ENCODE measurements around the gene TMEM63C. TPM values are rescaled to one million over a fixed set of nuclear protein-coding genes. Genes with fewer than 3 reads are reported as not detected.

The TMEM63C gene
- total RNA-seq, 1 donor from 2014 or later: 1.6 TPM

DNA sequence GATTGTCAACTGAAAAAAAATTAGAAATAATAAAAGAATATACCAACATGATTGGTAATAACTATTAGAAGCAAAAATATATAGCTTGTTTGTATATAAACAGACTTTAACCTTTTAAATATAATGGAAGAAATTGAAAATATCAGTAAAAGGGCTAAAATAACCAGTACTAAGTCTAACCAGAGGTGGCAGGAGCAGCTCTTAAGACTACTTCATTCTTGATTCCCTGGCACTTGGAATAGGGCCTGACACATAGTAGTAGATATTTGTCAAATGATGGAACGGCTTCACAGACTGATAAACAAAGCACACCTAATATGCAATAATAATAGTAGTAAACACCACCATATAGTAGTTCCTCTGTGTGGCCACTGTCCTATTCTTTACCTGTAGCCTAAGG is 9.4 kb downstream of the TMEM63C start:
- Mint-ChIP-seq H3K27ac (no peak overlapping the region), H3K4me1 (ENCODE audit: low read depth) (no peaks in the 10 kb centered on the region), H3K36me3 (ENCODE audit: low read depth) (no peaks in the 10 kb centered on the region), H3K4me3 (no peak overlapping the region), H3K9me3 (no peaks in the 10 kb centered on the region), H3K27me3 (ENCODE audit: insufficient read depth) (peaks cover 11% of the 10 kb centered on the region)
- intact Hi-C loops (cut with micrococcal nuclease): no loop called here
- no peak for DNase-seq (ENCODE audit: low spot score)

DNA sequence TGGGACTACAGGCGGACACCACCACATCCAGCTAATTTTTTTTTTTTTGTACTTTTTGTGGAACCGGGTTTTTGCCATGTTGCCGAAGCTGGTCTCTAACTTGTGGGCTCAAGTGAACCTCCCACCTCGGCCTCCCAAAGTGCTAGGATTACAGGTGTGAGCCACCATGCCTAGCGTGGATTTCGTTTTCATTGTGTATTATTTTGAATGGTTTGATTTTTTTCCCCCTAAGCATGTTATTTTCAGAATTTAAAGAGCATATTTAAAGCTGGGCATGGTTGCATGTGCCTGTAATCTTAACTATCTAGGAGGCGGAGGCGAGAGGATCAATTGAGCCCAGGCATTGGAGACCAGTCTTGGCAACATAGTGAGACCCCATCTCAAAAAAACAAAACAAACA is 13.1 kb downstream of the TMEM63C start:
- H3K36me3 Mint-ChIP-seq (ENCODE audit: low read depth): no peaks in the 10 kb centered on the region
- no peak overlapping the region for H3K4me3 Mint-ChIP-seq
- H3K4me1 Mint-ChIP-seq (ENCODE audit: low read depth): no peaks in the 10 kb centered on the region
- DNase-seq (ENCODE audit: low spot score): no peak
- H3K27me3 Mint-ChIP-seq (ENCODE audit: insufficient read depth): no peaks in the 10 kb centered on the region
- H3K9me3 Mint-ChIP-seq: no peaks in the 10 kb centered on the region
- intact Hi-C loops (cut with micrococcal nuclease): no loop called here
- no peak overlapping the region for H3K27ac Mint-ChIP-seq

DNA sequence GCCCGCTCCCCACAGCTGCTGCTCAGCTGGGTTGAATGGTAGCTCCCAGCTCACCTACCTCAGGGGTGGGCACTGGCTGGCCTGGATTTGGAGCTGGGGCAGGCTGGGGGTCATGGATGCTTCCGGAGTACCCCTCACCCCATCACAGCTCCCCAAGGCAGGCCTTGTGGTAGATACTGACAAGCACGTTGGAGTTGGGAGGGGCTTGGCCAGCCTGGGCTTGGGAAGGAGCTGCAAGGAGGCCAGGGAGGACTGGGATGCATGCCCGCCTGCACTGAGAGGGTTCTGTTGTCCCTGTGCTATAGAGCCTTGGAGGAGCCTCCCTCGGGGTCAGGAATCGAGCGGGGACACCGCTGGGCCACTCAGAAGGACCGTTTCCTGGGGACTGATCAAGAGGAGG is 14.2 kb downstream of the TMEM63C start:
- H3K9me3 Mint-ChIP-seq: no peaks in the 10 kb centered on the region
- intact Hi-C loops (cut with micrococcal nuclease): no loop called here
- no peaks in the 10 kb centered on the region for H3K4me1 Mint-ChIP-seq (ENCODE audit: low read depth)
- H3K36me3 Mint-ChIP-seq (ENCODE audit: low read depth): no peaks in the 10 kb centered on the region
- H3K27me3 Mint-ChIP-seq (ENCODE audit: insufficient read depth): no peaks in the 10 kb centered on the region
- H3K4me3 Mint-ChIP-seq: no peak overlapping the region
- DNase-seq (ENCODE audit: low spot score): no peak
- H3K27ac Mint-ChIP-seq: no peak overlapping the region

DNA sequence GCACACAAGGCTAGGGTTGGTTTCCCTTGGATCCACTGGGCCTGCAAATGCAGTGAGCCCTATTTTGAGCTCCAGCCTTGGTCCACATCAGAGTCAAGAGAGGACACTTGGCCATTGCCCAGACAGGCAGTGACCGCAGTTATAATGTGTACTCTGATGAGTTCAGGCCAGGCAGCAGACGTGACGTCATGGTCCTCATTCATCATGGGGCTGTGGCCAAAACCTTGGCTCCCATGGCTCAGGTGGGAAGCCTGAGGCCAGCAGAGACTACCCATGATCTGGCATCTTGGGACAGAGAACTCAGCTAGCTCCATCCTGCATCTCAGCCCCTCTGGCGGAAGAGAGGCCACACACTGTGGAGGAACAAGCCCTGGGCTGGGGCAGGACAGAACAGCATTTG is 16.4 kb downstream of the TMEM63C start:
- intact Hi-C loops (cut with micrococcal nuclease): no loop called here
- Mint-ChIP-seq H3K4me1 (ENCODE audit: low read depth) (no peaks in the 10 kb centered on the region), H3K27me3 (ENCODE audit: insufficient read depth) (no peaks in the 10 kb centered on the region), H3K36me3 (ENCODE audit: low read depth) (no peaks in the 10 kb centered on the region), H3K9me3 (no peaks in the 10 kb centered on the region), H3K27ac (no peak overlapping the region), H3K4me3 (no peak overlapping the region)
- no peak for DNase-seq (ENCODE audit: low spot score)

DNA sequence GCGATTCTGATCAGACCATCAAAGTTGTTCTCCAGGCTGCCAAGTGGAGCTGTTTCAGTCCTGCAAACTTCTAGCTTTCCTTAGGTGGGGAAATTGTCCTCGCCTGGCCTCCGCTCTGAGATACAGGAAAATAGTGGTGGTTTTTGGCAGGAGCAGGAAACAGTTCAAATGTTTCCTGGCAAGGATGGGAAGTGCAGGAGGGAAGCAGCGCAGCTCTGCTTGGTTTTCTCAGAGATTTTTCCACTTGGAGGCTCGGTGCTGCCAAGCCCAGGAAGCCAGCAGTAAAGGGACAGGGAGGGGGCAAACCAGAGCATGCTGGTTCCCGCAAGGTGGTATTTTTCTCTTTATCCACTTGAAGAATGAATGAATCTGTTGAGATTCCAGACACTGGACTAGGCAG is 17.0 kb downstream of the TMEM63C start:
- Mint-ChIP-seq H3K4me3 (no peak overlapping the region), H3K36me3 (ENCODE audit: low read depth) (no peaks in the 10 kb centered on the region), H3K27ac (no peak overlapping the region), H3K27me3 (ENCODE audit: insufficient read depth) (no peaks in the 10 kb centered on the region), H3K4me1 (ENCODE audit: low read depth) (no peaks in the 10 kb centered on the region), H3K9me3 (no peaks in the 10 kb centered on the region)
- intact Hi-C loops (cut with micrococcal nuclease): no loop called here
- DNase-seq (ENCODE audit: low spot score): no peak

GRCh38 chr14:77199590-77199989 is 18.0 kb downstream of the TMEM63C start:
- Mint-ChIP-seq H3K9me3 (no peaks in the 10 kb centered on the region), H3K4me1 (ENCODE audit: low read depth) (no peaks in the 10 kb centered on the region), H3K27me3 (ENCODE audit: insufficient read depth) (peaks cover 2% of the 10 kb centered on the region), H3K36me3 (ENCODE audit: low read depth) (no peaks in the 10 kb centered on the region), H3K27ac (no peak overlapping the region), H3K4me3 (no peak overlapping the region)
- DNase-seq (ENCODE audit: low spot score): no peak
- intact Hi-C loops (cut with micrococcal nuclease): no loop called here

GRCh38 chr14:77200406-77200985 is 18.9 kb downstream of the TMEM63C start:
- no peaks in the 10 kb centered on the region for H3K9me3 Mint-ChIP-seq
- DNase-seq (ENCODE audit: low spot score): no peak
- H3K27me3 Mint-ChIP-seq (ENCODE audit: insufficient read depth): peaks cover 2% of the 10 kb centered on the region
- intact Hi-C loops (cut with micrococcal nuclease): no loop called here
- no peaks in the 10 kb centered on the region for H3K36me3 Mint-ChIP-seq (ENCODE audit: low read depth)
- H3K4me3 Mint-ChIP-seq: no peak overlapping the region
- no peaks in the 10 kb centered on the region for H3K4me1 Mint-ChIP-seq (ENCODE audit: low read depth)
- H3K27ac Mint-ChIP-seq: no peak overlapping the region

DNA sequence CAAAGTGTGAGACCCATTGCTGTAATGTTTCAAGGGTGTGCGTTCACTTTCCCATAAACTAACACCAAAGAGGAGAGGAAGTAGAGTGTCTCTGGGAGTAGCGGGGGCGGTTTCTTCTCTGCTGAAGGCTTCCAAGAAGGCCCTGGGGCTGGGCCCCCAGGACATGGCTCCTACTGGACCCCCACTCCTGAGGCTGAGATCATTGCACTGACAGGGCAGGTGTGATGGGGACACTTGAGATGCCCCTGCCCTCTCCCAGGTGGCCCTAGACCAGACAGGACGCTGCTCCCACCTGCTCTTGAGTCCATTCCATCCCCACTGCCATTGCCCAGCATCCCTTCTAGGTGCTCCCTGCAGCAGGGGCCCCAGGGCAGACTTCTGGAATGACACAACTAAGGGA is 20.1 kb downstream of the TMEM63C start:
- Mint-ChIP-seq H3K4me3 (no peak overlapping the region), H3K27me3 (ENCODE audit: insufficient read depth) (peaks cover 2% of the 10 kb centered on the region), H3K27ac (no peak overlapping the region), H3K9me3 (no peaks in the 10 kb centered on the region), H3K4me1 (ENCODE audit: low read depth) (no peaks in the 10 kb centered on the region), H3K36me3 (ENCODE audit: low read depth) (no peaks in the 10 kb centered on the region)
- intact Hi-C loops (cut with micrococcal nuclease): no loop called here
- DNase-seq (ENCODE audit: low spot score): no peak

DNA sequence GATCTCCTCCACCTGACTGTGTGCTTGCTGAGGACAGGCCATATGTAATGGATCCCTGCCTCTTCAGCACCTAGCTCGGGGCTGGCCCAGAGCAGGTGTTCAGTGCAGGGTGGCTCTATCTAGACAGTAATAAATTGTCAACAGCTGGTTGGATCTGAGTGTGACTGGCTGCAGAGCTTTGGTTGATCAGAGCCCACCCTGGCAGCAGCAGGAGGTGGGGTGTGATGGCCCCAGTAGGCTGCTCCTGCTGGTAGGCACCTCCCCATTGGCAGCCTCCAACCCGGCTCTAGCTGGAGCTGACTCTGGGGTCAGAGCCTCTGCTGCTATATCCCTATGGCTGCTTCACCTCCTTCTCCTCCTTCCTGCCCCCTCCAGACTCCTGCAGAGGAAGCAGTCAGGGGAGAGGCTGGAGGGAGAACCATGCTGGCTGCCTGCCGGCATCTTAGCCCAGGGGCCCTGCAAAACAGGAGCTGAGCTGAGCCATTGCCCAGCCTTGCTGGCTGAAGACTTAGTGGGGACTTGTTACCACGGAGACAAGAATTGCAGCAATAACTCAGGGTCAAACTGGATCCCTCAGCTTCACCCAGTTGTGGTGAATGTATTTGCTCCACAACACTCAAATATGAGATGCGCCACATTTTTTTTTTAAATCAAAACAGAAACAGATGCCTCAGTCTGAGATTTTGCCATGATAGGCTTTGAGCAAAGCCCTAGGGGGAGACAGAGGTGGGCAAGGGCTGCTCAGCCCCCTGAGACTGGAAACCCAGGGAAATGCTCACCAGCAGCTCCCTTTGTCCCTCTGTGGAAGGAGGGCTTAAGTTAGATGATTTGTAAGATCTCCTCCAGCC is 22.2 kb downstream of the TMEM63C start:
- intact Hi-C loops (cut with micrococcal nuclease): no loop called here
- Mint-ChIP-seq H3K4me1 (ENCODE audit: low read depth) (no peaks in the 10 kb centered on the region), H3K27me3 (ENCODE audit: insufficient read depth) (peaks cover 8% of the 10 kb centered on the region), H3K9me3 (no peaks in the 10 kb centered on the region), H3K4me3 (no peak overlapping the region), H3K36me3 (ENCODE audit: low read depth) (no peaks in the 10 kb centered on the region), H3K27ac (no peak overlapping the region)
- DNase-seq (ENCODE audit: low spot score): no peak

DNA sequence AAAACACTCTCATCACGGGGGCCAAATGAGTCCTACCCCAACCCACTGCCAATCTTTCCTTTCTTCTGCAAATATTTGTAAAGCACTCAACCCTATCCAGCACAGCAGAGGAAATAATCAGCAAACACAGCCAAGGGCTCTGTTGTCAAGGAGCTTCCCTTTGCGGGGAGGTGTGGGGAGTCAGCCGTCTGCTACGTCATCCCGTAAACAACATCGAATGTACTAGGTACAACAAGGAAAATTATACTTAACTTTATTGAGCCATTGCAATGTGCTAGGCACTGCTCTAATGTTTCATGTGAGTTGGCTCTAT is 22.8 kb downstream of the TMEM63C start:
- Mint-ChIP-seq H3K36me3 (ENCODE audit: low read depth) (no peaks in the 10 kb centered on the region), H3K27ac (no peak overlapping the region), H3K27me3 (ENCODE audit: insufficient read depth) (peaks cover 8% of the 10 kb centered on the region), H3K4me3 (no peak overlapping the region), H3K9me3 (no peaks in the 10 kb centered on the region), H3K4me1 (ENCODE audit: low read depth) (no peaks in the 10 kb centered on the region)
- intact Hi-C loops (cut with micrococcal nuclease): no loop called here
- DNase-seq (ENCODE audit: low spot score): no peak

- H3K4me1 Mint-ChIP-seq (ENCODE audit: low read depth): no peaks in the 10 kb centered on the region
- H3K4me3 Mint-ChIP-seq: no peak overlapping the region
- H3K27me3 Mint-ChIP-seq (ENCODE audit: insufficient read depth): peaks cover 8% of the 10 kb centered on the region
- H3K9me3 Mint-ChIP-seq: no peaks in the 10 kb centered on the region
- intact Hi-C loops (cut with micrococcal nuclease): no loop called here
- H3K36me3 Mint-ChIP-seq (ENCODE audit: low read depth): no peaks in the 10 kb centered on the region
- no peak for DNase-seq (ENCODE audit: low spot score)
- no peak overlapping the region for H3K27ac Mint-ChIP-seq
These were observed 23.3 kb downstream of the TMEM63C start for GRCh38 chr14:77204907-77205306.

DNA sequence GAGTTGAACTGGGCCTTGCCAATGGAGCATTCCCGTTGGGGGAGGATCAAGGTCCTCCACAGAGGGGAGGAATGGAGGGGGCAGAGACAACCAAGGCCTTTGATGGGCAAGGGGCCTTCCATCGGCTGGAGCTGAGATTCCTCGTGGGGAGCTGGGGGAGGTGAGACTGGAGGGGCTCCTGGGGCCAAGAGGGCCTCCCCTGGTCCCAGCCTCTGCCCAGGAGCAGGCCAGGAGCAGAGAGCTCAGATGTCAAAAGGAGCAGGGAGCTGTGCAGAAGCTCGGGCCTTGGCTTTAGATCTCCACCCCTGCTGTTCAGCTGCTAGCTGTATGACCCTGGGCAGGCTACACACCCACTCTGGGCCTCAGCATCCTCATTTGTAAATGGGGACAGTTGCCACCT is 24.0 kb downstream of the TMEM63C start:
- no peak for DNase-seq (ENCODE audit: low spot score)
- intact Hi-C loops (cut with micrococcal nuclease): no loop called here
- H3K4me3 Mint-ChIP-seq: no peak overlapping the region

DNA sequence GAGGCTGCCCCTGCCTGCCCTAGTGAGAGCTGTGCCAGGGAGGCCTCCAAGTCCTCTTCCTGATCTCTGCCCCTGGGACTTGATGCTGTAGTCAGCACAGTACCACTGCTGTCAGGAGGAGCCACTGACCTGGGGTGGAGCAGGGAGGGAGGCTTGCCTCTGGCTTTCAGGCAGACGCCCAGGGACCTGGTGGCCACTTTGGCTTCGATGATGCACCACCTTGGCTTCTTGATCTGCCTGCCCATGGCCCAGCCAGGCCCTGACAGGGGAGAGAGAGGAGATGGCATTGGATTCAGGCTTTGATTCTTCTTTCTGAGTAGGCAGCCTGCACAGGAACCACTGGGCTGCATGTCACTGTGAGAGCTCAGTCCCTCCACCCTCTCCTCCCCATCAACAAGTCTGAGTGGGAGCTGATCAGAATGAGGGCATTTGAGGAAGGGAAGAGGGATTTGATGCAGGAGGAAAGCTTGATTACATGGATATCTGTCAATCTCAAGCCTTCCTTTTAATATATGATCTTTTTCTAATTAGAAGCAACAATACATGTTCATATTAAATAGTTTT is 24.7 kb downstream of the TMEM63C start:
- Mint-ChIP-seq H3K36me3 (ENCODE audit: low read depth) (no peaks in the 10 kb centered on the region), H3K27me3 (ENCODE audit: insufficient read depth) (peaks cover 8% of the 10 kb centered on the region), H3K4me3 (no peak overlapping the region), H3K27ac (no peak overlapping the region), H3K4me1 (ENCODE audit: low read depth) (no peaks in the 10 kb centered on the region), H3K9me3 (no peaks in the 10 kb centered on the region)
- no peak for DNase-seq (ENCODE audit: low spot score)
- intact Hi-C loops (cut with micrococcal nuclease): no loop called here

More for the DNA sequence above, 24.0 kb downstream of the TMEM63C start:
- Mint-ChIP-seq H3K9me3 (no peaks in the 10 kb centered on the region), H3K4me1 (ENCODE audit: low read depth) (no peaks in the 10 kb centered on the region), H3K27ac (no peak overlapping the region), H3K36me3 (ENCODE audit: low read depth) (no peaks in the 10 kb centered on the region), H3K27me3 (ENCODE audit: insufficient read depth) (peaks cover 8% of the 10 kb centered on the region)

Data from activated T-helper 1 cell treated with anti-CD3 and anti-CD28 coated beads, Interleukin-12 subunit alpha, Interleukin-12 subunit beta, Interleukin-2, Interleukin-4 antibody, amounts not matched to agents 30 ng/mL and 10 ng/mL and 1 ng/mL, durations not matched to agents 14 hours and 24 hours and 36 hours (primary cell).